CD4-positive, alpha-beta T cell treated with Interleukin-21 for 1 hour (primary cell): Measurements from ENCODE around the gene TMEM184C.

Source experiments
- DNase-seq: peaks from one replicate; pipeline ENCODE4 v3.0.0-alpha.2; 2020

Gene TMEM184C

DNA sequence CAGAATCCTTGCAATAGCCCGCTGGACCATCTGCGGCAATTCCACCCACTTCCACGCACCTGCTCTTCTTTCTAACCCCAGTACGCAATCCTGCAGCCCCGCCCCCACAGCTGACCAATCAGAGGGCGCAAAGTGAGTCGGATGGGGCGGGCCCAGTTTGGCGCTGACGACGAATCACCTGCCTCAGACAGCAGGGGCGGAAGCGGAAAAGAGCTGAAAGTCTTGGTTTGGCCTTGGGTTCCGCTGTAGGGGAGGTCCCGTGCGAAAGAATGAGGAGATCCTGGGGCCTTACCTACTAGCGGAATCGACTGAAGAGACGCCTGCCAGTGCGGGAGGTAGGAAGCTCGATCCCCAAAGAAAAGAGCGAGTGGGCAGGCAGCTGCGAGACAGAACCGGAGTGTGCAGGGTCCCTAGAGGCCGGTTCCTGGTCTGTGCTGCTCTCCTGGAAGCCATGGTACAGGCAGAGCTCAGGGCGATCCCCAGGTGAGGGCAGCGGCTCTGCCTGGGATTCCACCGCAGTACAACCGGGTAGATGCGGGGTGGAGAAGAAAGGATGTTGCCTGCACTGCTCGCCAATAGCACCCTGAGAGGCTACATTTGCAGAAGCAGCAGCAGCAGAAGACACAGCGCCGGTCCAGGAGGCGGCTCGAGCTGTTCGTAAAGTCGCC lies at the start of gene TMEM184C:
Gene TMEM184C, plus strand, starts transcription at position 225 of the 668 bp plus-strand sequence. CDS start 560 bp downstream, outside the sequence.
- peak; percentile 98 for DNase-seq

DNA sequence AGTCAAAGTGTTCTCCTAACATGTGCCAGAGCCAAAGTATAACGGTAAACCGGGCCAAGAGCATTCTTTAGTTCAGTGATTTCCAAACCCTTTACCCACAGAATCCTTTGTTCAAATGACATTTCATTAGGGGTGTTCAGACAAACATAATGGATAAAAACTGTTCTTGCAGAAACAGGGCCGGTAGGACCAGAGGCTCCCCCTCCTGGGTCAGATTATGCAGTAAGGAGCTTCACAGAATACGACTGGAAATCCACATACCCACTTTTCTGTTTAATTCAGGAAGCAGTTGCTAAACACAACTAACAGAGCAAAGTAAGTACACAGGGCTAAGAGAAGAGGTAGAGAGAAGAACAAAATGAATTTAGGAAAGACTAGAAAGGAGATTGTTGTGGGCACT lies 46.6 kb upstream of the TMEM184C start:
- DNase-seq: no peak

DNA sequence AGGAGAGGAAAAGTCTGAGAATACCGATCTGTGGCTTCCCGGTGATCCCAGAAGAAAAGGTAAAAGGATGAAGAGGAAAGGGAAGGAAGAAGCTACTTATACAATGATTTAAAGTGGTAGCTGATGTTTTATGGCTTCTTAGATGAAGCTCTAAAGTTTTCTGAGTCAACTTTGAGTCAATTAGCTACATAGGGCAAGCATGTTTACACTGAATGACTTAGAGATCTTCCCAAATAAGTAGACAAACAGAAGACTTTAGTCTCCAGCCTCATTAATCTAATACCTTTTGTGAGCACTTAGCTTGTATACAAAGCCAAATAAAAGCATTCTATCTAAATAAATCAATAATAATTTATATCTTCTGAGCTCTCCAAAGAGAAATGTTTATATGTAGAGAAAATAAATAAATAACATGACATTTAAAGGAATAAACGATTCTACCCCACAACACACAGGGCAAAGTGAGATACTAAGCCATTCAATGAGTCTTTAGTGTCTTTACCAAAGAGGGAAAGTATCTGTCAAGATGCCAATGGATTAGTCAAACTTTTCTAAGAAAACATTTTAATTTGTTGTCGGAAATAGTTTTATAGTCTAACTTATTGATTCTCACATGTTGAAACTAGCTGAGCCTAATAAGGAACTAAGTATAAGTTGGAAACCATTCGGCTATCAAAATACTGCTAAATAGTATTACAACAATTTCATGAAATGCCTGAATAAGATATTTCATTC lies 46.0 kb upstream of the TMEM184C start:
- no peak for DNase-seq

DNA sequence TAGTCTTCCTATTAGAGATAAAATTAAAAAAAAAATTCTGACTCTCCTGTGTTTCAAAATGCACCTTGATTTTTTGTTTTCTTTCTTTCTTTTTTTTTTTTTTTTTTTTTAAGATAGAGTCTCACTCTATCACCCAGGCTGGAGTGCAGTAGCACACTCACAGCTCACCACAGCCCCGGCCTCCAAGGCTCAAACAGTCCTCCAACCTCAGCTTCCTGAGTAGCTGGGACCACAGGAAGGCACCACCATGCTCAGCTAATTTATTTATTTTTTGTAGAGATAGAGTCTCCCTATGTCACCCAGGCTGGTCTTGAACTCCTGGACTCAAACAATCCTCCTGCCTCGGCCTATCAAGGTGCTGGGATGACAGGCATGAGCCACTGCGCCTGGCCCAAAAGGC lies 41.1 kb upstream of the TMEM184C start:
- DNase-seq: no peak

DNA sequence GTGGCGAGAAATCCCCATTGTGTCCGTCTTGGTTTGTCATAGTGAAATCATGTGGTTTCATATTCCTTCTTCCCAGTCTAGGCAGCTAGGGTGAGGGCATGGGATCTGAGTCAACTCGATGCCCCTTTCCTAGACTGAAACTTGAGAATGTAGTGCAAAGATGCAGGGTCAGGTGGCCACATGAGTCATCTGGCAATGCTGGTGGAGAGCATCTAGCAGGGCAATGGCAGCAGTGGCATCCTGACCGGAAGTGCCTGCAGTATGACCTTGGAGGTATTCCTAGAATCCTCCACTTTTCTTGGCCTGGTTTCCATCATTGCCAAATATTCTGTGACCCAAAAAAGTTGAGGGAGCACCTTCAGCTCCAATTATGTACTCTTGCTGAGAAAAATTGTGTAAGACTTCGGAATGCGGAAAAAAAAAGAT lies 39.1 kb upstream of the TMEM184C start:
- no peak for DNase-seq

DNA sequence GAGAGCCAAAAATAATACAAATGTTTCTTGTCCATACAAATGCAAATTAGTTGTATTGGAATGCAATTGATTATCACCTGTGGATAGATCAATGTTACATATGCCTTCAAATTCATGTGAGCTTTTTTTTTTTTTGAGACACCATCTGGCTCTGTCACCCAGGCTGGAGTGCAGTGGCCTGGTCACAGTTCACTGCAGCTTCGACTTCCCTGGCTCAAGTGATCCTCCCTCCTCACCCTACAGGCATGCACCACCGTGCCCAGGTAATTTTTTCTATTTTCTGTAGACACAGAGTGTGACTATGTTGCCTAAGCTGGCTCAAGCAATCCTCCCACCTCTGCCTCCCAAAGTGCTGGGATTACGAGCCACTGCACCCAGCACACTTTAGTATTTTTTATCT lies 38.6 kb upstream of the TMEM184C start:
- DNase-seq: no peak

DNA sequence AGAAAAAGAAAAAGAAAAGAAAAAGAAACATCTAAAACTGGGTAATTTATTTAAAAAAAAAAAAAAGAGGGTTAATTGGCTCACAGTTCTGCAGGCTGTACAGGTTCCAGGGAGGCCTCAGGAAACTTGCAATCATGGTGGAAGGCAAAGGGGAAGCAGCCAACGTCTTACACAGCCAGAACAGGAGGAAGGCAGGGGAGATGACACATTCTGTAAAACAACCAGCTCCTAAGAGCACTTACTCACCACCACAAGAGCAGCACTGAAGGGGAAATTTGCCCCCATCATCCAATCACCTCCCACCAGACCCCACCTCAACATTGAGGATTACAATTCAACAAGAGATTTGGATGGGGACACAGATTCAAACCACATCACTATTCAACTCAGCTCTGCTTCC lies 36.8 kb upstream of the TMEM184C start:
- no peak for DNase-seq

DNA sequence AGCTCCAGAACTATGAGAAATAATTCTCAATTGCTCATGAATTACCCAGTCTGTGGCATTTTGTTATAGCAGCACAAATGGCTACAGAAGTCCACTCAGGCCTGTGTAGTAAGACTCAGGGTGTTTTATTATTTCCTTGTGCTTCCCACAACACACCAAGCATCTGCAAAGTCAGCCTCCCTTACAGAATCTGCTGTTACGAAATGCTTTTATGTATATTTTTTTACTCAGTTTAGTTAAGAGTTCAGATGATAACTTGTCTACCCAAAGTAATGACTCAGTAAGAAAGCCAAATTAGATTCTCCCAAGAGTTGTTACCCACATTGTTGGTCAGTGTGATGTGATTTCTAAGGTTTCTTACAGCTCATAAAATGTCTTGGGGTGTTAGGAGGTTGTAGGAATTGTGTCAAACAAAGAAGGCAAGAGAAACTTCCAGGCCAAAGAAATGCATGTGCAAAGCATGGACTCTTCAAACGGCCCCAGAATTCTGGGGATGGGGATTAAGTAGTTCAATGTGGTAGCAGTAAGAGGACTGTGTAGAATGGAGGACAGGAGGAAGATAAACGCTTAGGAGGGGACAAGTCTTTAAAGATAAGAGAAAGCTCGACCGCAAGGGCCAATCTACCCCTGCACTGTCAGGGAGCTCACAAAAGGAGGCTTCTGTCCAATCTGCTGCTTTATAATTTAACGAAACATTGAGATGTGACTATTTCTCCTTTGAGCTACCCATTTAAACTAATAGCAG lies 35.4 kb upstream of the TMEM184C start:
- no peak for DNase-seq

DNA sequence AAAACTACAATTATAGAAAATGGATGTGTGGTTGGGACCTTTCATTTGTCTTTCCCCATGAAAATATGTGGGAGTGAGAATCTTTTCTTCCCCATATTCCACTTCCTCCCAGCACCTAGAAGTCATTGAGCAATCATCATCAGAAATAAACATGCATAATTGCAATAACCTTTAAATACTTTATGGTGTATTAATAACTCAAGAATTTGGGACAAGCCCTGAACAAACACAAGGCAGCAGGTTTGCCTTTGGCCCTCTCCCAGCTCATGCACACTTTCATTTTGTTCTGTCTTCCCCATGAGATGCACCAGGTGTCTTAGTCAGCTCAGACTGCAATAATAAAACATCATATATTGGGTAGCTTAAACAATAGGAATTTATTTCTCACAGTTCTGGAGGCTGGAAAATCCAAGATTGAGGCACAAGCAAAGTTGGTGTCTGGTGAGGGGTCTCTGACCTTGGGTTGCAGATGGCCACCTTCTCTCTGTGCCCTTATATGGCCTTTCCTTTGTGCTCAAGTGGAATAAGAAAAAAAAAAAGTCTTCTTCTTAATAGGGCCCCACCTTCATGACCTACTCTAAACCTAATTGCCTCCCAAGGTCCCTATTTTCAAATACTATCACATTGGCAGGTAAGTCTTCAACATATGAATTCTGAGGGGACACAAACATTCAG lies 34.7 kb upstream of the TMEM184C start:
- no peak for DNase-seq

DNA sequence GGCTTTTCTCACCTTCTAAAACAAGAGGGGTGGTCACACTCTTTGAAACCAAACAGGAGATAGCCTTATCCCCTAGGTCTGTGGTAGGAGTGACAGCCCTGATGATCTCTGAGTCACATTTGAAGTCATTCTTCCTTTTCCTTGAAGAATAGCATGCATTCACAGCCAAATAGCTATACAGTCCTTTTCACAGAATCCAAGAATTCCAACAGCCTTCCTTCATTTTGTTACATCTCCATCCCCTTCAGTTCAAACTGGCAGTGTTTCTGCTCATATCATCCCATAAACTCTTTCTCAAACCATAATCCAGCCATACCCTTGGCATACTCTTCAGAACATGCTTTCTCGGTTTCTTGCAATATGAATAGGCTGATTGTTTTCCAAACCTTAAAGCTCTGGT lies 33.3 kb upstream of the TMEM184C start:
- no peak for DNase-seq

DNA sequence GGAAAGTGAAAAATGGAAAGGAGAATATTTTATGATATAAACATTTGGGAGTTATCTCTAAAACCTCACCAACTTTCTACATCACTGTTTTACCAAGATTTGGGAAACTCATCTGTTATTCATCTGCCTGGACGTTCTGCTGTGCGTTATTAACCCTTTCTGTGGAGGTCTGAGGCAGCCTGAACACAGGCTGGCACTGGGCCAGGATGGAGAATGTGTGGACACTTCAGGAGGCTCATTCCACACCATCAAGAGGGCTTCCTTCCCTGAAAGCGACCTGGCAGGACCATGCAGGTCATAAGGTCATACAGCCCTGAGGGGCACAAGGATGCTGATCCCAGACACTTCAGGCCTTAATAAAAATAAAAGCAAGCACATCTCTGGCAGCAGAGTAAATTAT lies 31.2 kb upstream of the TMEM184C start:
- DNase-seq: no peak

DNA sequence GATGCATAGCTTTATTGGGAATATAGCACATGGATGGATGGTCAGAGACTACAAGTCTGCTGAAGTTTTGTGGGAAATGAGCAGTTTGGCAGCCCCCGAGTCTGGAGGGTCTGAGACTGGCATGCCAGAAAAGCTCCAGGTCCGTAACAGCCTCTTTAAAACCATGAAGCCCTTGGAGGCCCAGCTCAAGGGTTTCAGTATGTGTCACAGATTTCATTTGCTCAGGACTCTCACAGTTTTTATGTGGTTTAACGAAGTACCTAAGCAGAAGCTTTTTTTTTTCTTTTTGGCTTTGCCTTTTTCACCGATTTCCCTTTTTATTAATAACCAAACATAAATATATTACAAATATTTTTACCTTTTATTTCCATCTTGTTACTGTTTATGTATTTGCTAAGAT lies 30.6 kb upstream of the TMEM184C start:
- DNase-seq: no peak

DNA sequence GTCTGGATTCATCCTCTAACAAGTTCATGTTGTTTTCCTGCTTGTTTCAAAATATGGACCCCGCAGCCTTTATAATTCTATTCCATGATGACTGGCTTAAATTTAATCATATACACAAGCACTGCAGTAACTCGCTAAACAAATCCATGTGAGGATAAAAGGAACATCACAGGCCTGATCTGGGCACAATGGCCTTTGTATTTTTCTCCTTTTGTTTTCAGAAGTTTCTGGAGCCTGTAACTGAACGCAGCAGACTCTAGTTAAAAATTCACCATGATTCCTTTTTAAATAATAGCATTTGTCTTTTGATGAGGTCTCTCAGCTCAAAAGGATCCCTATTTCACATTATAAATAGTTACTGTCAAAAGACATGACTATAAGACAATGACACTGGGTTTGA lies 30.2 kb upstream of the TMEM184C start:
- DNase-seq: no peak

DNA sequence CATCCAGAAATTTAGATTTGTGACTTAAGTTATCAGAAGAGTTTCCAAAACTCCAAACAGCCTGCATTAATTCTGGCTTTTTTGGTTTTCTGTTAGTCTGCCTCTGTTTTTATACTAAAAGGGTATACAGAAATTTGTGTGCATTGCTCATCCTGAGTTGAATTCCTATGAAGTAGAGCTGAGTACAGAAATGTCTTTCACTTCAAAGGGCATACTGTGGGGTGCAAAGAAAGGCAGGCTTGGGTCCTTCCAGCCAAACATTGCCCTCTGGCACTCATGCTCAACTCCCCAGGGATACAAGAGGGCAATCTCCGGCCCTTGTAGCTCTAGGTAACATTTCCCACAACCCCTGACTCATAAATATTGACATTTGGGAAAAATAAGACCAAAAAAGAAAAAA lies 27.6 kb upstream of the TMEM184C start:
- no peak for DNase-seq

DNA sequence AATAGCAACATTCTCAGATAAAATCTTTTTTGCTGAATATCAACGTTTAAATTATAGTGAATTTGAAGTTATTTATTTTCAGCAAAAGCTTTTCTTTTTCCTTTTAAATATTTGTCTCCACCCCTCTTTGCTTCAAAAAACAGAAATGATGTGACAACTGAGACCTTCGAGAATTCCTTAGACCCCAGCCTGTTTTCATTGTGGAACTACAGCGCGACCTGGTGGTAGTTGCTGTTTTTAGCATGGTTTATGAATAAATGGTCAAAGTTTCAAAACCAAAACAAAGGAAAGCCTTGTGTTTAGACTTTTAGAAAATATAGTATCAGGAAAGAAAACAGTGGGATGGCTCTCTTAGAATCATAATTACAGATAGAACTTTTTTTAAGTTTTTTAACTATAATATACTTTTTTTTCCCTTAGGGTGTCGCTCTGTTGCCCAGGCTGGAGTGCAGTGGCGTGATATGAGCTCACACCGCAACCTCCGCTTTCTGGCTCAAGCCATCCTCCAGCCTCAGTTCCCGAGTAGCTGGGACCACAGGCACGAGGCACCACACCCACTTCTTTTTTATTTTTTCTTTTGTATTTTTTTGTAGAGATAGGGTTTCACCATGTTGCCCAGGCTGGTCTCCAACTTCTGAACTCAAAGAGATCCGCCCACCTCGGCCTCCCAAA lies 26.8 kb upstream of the TMEM184C start:
- peak; percentile 40 for DNase-seq

DNA sequence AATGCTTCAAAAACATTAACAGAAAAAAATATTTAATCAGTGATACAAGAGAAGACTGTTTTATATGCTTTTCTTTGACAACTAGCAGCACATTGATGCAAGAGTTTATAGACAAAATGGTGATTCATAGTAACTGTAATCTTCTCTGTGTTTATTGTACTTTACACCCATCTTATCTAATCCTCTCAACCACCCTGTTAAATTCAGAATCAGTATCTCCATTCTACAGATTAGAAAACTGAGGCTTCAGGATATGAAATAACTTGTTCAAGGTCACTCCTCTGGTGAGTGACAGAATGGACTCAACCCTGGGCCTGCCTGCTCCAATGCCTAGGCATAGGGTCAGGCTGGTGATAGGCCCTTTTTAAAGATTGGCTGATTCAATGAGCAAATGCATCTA lies 26.1 kb upstream of the TMEM184C start:
- no peak for DNase-seq

DNA sequence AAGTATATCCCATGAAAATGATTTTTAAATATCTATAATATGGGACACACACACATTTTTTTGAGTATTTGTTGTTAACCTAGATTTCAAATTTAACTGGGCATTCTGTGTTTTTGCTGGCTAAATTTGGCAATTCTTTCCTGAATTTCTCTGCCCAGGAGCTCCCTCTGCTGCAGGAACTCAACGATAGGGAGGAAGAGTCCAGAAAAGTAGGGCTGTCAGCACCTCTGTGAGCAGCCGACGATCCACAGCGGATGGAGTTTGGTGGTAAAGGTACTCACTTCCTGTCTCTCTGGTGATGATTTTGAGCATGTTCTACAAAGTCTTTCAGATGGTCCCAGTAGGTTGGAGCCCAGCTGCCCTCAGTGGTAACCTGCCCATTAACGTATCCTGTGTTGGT lies 23.1 kb upstream of the TMEM184C start:
- no peak for DNase-seq

DNA sequence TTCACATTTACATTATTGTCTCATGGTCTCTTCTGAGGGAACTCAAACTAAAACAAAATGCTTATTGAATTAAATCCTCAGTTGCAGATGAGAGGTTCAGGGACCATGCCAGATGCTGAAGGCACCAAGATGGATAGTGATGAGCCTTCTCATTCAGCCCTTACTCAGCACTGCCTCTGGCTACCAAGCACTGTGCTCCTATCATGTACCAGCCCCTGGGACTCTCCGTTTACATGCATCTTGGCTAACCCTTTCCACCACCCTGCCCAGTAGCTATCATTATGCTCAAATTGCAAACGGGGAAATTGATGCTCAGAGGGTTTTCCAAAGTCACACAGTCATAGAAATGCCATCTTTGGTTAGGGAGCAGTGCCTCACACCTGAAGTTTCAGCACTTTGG lies 22.6 kb upstream of the TMEM184C start:
- no peak for DNase-seq

DNA sequence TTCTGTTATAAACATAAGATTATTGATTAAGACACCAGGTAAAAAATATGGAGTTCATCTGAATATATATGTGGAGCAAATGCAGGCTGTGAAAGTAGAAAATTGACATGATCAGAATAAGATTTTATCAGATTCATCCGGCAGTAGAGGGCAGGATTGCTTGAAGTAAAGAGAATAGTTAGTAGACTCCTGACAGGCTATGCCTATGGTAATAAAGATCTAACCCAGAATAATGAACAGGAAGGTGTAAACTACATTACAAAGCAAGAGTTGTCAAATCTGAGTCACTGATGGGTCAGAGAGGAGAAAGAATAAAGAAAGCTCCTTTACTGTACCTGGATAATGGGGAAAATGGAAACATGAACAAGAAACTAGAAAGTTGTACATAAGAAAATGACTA lies 20.8 kb upstream of the TMEM184C start:
- DNase-seq: no peak

DNA sequence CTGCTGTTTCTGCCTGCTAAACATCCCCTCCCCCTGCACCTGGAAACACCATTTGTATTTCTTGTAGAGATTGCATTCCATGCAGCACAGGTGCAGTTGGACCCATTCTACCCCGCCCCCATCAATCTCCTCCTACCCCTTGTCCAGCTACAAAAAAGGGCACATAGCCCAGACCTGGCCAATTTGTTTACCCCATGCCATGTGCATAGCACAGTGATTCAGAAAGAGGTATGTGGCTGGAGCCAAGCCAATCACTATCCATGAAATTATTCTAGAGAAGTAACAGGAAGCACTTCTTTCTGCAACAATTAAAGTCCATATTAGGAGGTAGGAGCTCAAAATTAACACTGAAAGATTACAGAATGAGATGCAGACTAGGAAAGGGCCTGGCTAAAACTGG lies 20.2 kb upstream of the TMEM184C start:
- no peak for DNase-seq

DNA sequence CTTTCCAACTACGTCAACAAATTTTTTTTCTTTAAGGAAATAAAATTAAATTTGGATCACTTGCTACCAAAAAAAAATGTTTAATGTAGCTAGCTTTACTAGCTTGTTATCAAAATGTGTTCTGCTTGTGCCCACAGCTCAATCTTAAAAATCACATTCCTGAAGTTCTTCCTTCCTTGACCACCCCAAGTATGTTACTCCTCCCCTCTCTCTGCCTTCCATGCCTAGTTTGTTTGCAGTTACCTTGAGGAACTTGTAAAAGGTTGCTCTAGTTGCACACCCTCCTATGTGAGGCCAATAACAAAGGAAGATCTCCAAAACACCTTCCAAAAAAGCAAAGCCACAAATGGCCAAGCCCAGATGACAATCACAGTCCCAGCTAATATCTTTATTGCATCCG lies 19.6 kb upstream of the TMEM184C start:
- no peak for DNase-seq

DNA sequence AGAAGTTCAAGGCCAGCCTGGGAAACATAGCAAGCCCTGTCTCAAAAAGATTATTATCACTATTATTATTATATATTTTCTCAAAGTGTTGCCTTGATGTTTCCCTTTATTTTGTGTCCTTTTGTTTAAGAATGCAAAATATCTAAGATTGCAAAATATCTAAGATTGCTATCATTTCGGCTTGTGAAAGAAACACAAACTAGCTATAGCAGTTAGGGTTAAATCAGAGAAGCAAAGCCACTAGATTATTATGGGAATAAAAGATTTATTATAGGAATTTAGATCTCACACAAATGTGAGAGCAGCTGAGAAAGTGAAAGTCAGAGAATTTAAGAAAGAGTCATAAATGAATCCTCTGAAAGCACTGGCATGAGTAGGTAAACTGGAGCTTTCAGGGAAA lies 18.0 kb upstream of the TMEM184C start:
- no peak for DNase-seq

DNA sequence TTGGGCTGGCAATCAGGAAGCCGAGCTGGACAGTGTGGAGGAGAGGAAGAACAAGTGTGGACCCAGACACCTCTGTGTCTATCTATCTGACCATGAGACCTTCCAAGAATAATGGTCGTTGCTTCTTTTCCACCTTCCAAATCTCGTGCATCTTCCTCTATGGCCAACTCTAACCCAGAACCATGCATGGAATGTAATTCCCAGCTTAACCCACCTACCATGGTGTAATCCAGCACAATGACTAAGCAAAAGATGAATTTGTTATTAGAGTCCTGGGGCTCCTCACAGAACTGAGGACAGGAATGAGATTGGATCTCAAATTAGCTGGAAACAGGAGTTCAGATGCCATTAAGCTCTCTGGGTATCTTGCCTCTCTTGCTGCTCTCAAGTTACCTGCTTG lies 17.4 kb upstream of the TMEM184C start:
- DNase-seq: no peak
